ENCODE data around the gene FOXP3. TPM values are rescaled to one million over a fixed set of nuclear protein-coding genes. Genes with fewer than 3 reads are reported as not detected.

Gene FOXP3
- total RNA-seq, 1 experiment from 2014 or later = 0.15 TPM

DNA sequence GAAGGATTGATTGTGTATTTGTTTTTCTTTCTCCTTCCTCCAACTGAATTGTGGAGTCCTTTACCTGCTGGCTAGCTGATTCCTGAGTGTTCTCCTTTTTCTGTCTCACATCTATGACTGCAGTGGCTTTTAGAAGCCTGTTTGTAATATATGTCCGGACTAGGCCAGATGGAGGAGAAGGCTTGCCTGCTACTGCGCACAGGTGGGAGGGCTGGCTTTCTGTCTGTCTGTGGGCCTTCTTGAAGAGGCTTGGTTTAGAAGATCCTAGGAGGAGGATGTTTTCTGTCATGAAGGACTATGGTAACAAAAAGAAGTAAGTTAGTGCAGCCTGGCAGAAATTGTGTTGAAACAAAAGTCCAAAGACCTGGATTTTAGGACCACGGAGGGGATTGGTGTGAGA lies 13.6 kb upstream of the FOXP3 start:
- intact Hi-C loops (cut with micrococcal nuclease) = no loop called here
- no peak for ATAC-seq
- H3K4me2 ChIP-seq (ENCODE audit: low read length) = no peak overlapping the region
- DNase-seq (ENCODE audit: low read depth, low spot score) = no peak
- no peaks in the 10 kb centered on the region for H3K9me2 ChIP-seq (ENCODE audit: insufficient read depth)
- H2AFZ ChIP-seq (ENCODE audit: low read depth, low read length, poor library complexity, severe bottlenecking) = no peak overlapping the region
- peaks cover 0 to 4% of the 10 kb centered on the region in 2 experiments; a peak in 1 of 4 replicates for H3K4me1 ChIP-seq (ENCODE audit: control insufficient read depth in 1 of 2, insufficient read depth in 2 of 2, low read length in 2 of 2)
- H3K36me3 ChIP-seq (ENCODE audit: control insufficient read depth in 1 of 2, insufficient read depth in 2 of 2, low read length in 2 of 2) = no peaks in the 10 kb centered on the region
- no peak overlapping the region for H3K9ac ChIP-seq (ENCODE audit: low read length)
- CTCF ChIA-PET = no interaction called here
- RAD21 ChIA-PET (ENCODE audit: low non-redundant PET in 1 of 2, low total read pairs in 2 of 2, uncharacterized antibody in 2 of 2, unreplicated experiment in 2 of 2) = no interaction called here
- TF ChIP-seq CEBPB (IDR thresholded peaks at IDR 0.05; ENCODE audit: low read depth) (no peak), SRF (IDR thresholded peaks at IDR 0.05; ENCODE audit: low read depth) (no peak), FOSL1 (IDR thresholded peaks at IDR 0.05; ENCODE audit: low read depth) (no peak), POLR2AphosphoS5 (IDR thresholded peaks at IDR 0.05; ENCODE audit: low read depth, low read length) (no peak), SP1 (IDR thresholded peaks at IDR 0.05; ENCODE audit: low read depth) (no peak), ZFX (IDR thresholded peaks at IDR 0.05) (no peak), SIN3A (IDR thresholded peaks at IDR 0.05; ENCODE audit: low read depth) (no peak), YY1 (IDR thresholded peaks at IDR 0.05; ENCODE audit: extremely low read depth, insufficient replicate concordance, low read depth, low read length) (no peak), CBX3 (IDR thresholded peaks at IDR 0.05; ENCODE audit: low read depth) (no peak), RAD21 (IDR thresholded peaks at IDR 0.05; ENCODE audit: low read depth) (no peak), ELF1 (IDR thresholded peaks at IDR 0.05; ENCODE audit: borderline replicate concordance, low read depth) (no peak), JUND (IDR thresholded peaks at IDR 0.05) (no peak), EGR1 (IDR thresholded peaks at IDR 0.05; ENCODE audit: low read depth) (no peak), EZH2 (IDR thresholded peaks at IDR 0.05) (no peak), POLR2A (IDR thresholded peaks at IDR 0.05; ENCODE audit: borderline replicate concordance, extremely low read depth, insufficient read depth, insufficient read length) (no peak), TCF7L2 (IDR thresholded peaks at IDR 0.05; ENCODE audit: borderline replicate concordance, extremely low read depth, insufficient read depth, insufficient read length) (no peak)
- TF ChIP-seq, protein P1, sequence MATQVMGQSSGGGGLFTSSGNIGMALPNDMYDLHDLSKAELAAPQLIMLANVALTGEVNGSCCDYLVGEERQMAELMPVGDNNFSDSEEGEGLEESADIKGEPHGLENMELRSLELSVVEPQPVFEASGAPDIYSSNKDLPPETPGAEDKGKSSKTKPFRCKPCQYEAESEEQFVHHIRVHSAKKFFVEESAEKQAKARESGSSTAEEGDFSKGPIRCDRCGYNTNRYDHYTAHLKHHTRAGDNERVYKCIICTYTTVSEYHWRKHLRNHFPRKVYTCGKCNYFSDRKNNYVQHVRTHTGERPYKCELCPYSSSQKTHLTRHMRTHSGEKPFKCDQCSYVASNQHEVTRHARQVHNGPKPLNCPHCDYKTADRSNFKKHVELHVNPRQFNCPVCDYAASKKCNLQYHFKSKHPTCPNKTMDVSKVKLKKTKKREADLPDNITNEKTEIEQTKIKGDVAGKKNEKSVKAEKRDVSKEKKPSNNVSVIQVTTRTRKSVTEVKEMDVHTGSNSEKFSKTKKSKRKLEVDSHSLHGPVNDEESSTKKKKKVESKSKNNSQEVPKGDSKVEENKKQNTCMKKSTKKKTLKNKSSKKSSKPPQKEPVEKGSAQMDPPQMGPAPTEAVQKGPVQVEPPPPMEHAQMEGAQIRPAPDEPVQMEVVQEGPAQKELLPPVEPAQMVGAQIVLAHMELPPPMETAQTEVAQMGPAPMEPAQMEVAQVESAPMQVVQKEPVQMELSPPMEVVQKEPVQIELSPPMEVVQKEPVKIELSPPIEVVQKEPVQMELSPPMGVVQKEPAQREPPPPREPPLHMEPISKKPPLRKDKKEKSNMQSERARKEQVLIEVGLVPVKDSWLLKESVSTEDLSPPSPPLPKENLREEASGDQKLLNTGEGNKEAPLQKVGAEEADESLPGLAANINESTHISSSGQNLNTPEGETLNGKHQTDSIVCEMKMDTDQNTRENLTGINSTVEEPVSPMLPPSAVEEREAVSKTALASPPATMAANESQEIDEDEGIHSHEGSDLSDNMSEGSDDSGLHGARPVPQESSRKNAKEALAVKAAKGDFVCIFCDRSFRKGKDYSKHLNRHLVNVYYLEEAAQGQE (IDR thresholded peaks at IDR 0.05; ENCODE audit: low read depth) = no peak
- TF ChIP-seq, protein P2, sequence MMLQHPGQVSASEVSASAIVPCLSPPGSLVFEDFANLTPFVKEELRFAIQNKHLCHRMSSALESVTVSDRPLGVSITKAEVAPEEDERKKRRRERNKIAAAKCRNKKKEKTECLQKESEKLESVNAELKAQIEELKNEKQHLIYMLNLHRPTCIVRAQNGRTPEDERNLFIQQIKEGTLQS (IDR thresholded peaks at IDR 0.05) = no peak
- TF ChIP-seq, protein P3, sequence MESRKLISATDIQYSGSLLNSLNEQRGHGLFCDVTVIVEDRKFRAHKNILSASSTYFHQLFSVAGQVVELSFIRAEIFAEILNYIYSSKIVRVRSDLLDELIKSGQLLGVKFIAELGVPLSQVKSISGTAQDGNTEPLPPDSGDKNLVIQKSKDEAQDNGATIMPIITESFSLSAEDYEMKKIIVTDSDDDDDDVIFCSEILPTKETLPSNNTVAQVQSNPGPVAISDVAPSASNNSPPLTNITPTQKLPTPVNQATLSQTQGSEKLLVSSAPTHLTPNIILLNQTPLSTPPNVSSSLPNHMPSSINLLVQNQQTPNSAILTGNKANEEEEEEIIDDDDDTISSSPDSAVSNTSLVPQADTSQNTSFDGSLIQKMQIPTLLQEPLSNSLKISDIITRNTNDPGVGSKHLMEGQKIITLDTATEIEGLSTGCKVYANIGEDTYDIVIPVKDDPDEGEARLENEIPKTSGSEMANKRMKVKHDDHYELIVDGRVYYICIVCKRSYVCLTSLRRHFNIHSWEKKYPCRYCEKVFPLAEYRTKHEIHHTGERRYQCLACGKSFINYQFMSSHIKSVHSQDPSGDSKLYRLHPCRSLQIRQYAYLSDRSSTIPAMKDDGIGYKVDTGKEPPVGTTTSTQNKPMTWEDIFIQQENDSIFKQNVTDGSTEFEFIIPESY (IDR thresholded peaks at IDR 0.05; ENCODE audit: extremely low read depth, insufficient replicate concordance, low read length) = no peak
- TF ChIP-seq, protein P4, sequence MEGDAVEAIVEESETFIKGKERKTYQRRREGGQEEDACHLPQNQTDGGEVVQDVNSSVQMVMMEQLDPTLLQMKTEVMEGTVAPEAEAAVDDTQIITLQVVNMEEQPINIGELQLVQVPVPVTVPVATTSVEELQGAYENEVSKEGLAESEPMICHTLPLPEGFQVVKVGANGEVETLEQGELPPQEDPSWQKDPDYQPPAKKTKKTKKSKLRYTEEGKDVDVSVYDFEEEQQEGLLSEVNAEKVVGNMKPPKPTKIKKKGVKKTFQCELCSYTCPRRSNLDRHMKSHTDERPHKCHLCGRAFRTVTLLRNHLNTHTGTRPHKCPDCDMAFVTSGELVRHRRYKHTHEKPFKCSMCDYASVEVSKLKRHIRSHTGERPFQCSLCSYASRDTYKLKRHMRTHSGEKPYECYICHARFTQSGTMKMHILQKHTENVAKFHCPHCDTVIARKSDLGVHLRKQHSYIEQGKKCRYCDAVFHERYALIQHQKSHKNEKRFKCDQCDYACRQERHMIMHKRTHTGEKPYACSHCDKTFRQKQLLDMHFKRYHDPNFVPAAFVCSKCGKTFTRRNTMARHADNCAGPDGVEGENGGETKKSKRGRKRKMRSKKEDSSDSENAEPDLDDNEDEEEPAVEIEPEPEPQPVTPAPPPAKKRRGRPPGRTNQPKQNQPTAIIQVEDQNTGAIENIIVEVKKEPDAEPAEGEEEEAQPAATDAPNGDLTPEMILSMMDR (IDR thresholded peaks at IDR 0.05 in 2 of 3, conservative IDR thresholded peaks at IDR 0.05 in 1 of 3; ENCODE audit: borderline replicate concordance in 1 of 3, insufficient read depth in 1 of 3, low read depth in 2 of 3, low read length in 2 of 3) = no peak
- POLR2A ChIA-PET = no interaction called here
- H4K20me1 ChIP-seq (ENCODE audit: insufficient read depth) = no peaks in the 10 kb centered on the region
- no peak overlapping the region for H3K27ac ChIP-seq (ENCODE audit: low read depth, low read length)
- H3K4me3 ChIP-seq (replicated peaks in 1 of 2; ENCODE audit: low read depth in 1 of 2, low read length in 2 of 2) = no peak overlapping the region
- BruUV-seq (replicated peaks) = no TSS peak
- no peaks in the 10 kb centered on the region for H3K79me2 ChIP-seq (ENCODE audit: insufficient read depth, low read length)
- no peaks in the 10 kb centered on the region for H3K9me3 ChIP-seq (ENCODE audit: control insufficient read depth in 1 of 2, insufficient read depth in 1 of 2, low read depth in 1 of 2, low read length in 2 of 2)
- no peaks in the 10 kb centered on the region for H3K27me3 ChIP-seq (ENCODE audit: insufficient read depth, low read length)

All from HCT116 (cell line).